Ovary (tissue), 3 donors: ENCODE measurements around the gene METRNL.

Source experiments
- CTCF ChIP-seq, 3 donors: fragments of 450-650 bp in 2 of 3; fragments of 200-600 bp in 1 of 3; IDR thresholded peaks; one replicate each; pipeline versions ENCODE4 v1.5.1 to v1.8.0; 2016 to 2022; ENCODE audit warnings: antibody characterized with exemption in 3 of 3, mild to moderate bottlenecking in 1 of 3
- EP300 ChIP-seq: sonication (generic); formaldehyde crosslinking; IDR thresholded peaks from one replicate; pipeline ENCODE4 v1.6.1; 2017; ENCODE audit warnings: antibody characterized with exemption
- POLR2A ChIP-seq: fragments of 450-650 bp; IDR thresholded peaks from one replicate; pipeline ENCODE4 v1.6.1; 2017; ENCODE audit warnings: antibody characterized with exemption, mild to moderate bottlenecking, moderate library complexity
- donor health status: DM: no; HTN: no; CAD: no.

GRCh38 chr17:83101805-83102480 lies 22.5 kb downstream of the METRNL start:
- no peak for TF ChIP-seq CTCF (IDR thresholded peaks at IDR 0.05)
- TF ChIP-seq EP300: no peak
- no peak for TF ChIP-seq POLR2A
